SK-N-SH (cell line): ENCODE measurements around the gene OLFML1.

Experiments used
- CTCF ChIP-seq: fragments of 200-600 bp; sonication (generic); IDR thresholded peaks from 2 replicates; pipeline ENCODE4 v1.6.1; 2017; ENCODE audit warnings: antibody characterized with exemption, mild to moderate bottlenecking, moderate library complexity
- EP300 ChIP-seq, 2 experiments: IDR thresholded peaks; 2 replicates each; pipeline versions ENCODE4 v1.4.0 to v1.6.1; 2012; ENCODE audit warnings: borderline replicate concordance in 1 of 2, low read depth in 1 of 2, low read length in 1 of 2
- MXI1 ChIP-seq: IDR thresholded peaks from 2 replicates; pipeline ENCODE4 v1.6.1; 2012; ENCODE audit warnings: mild to moderate bottlenecking, low read depth, low read length, improper control_type of control experiment
- POLR2AphosphoS5 ChIP-seq: IDR thresholded peaks from 2 replicates; pipeline ENCODE4 v1.6.1; 2012; ENCODE audit warnings: low read depth, low read length
- RFX5 ChIP-seq: IDR thresholded peaks from 2 replicates; pipeline ENCODE4 v1.6.1; 2012; ENCODE audit warnings: mild to moderate bottlenecking, improper control_type of control experiment, low read length

GRCh38 chr11:7454854-7455253 is 30.5 kb upstream of the OLFML1 start:
- TF ChIP-seq CTCF: no peak
- no peak for TF ChIP-seq MXI1
- no peak for TF ChIP-seq POLR2AphosphoS5
- no peak for TF ChIP-seq RFX5
- no peak for TF ChIP-seq EP300 (IDR thresholded peaks at IDR 0.05; ENCODE audit: borderline replicate concordance in 1 of 2, low read depth in 1 of 2, low read length in 1 of 2)
